Activated CD8-positive, alpha-beta T cell treated with anti-CD3 and anti-CD28 coated beads, Interleukin-2, amount 10 ng/mL, durations not matched to agents 7 days and 5 days (primary cell): ENCODE measurements around the gene SPINK5. TPM values are rescaled to one million over a fixed set of nuclear protein-coding genes. Genes with fewer than 3 reads are reported as not detected.

ENCODE experiments used
- ATAC-seq: fragments of 150-1000 bp; cut with Tn5 transposase; one replicate; pipeline ENCODE4 v1.10.0; 2021; ENCODE audit warnings: moderate library complexity
- CTCF ChIA-PET: fragments of 350-600 bp; sonication (Branson Sonifier 250); formaldehyde crosslinking; loops from one replicate; lab custom pipeline; 2021; ENCODE audit warnings: antibody characterized with exemption; lab: Charles Lee
- POLR2A ChIA-PET: fragments of 350-600 bp; sonication (Branson Sonifier 250); formaldehyde crosslinking; loops from one replicate; lab custom pipeline; 2021; ENCODE audit warnings: antibody characterized with exemption; lab: Charles Lee
- DNase-seq: peaks from one replicate; pipeline ENCODE4 v3.0.0-alpha.2; 2020
- H3K27ac Mint-ChIP-seq: one replicate; pipeline ENCODE4 v1.8.0; 2021; ENCODE audit warnings: mild to moderate bottlenecking, mixed read lengths
- H3K27me3 Mint-ChIP-seq: one replicate; pipeline ENCODE4 v1.8.0; 2021; ENCODE audit warnings: low read depth, mixed read lengths
- H3K36me3 Mint-ChIP-seq: one replicate; pipeline ENCODE4 v1.8.0; 2021; ENCODE audit warnings: low read depth, mixed read lengths
- H3K4me1 Mint-ChIP-seq: one replicate; pipeline ENCODE4 v1.8.0; 2021; ENCODE audit warnings: low read depth, mixed read lengths
- H3K4me3 Mint-ChIP-seq: one replicate; pipeline ENCODE4 v1.8.0; 2021; ENCODE audit warnings: mild to moderate bottlenecking, mixed read lengths
- H3K9me3 Mint-ChIP-seq: one replicate; pipeline ENCODE4 v1.8.0; 2022; ENCODE audit warnings: mixed read lengths; ENCODE audit not compliant: insufficient read depth
- total RNA-seq, 2 experiments: library from RNA; stranded (reverse); gene quantifications; one replicate each; pipeline ENCODE4 v1.2.3, GENCODE V29; 2021

SPINK5 gene
- total RNA-seq, 2 experiments from 2014 or later, result not detected

GRCh38 chr5:148162038-148162437, 98.3 kb downstream of the SPINK5 start:
- Mint-ChIP-seq H3K27me3 (peaks cover 4% of the 10 kb centered on the region), H3K27ac (no peak overlapping the region), H3K36me3 (no peaks in the 10 kb centered on the region), H3K4me3 (no peak overlapping the region), H3K4me1 (no peaks in the 10 kb centered on the region), H3K9me3 (no peaks in the 10 kb centered on the region)
- DNase-seq (no peak), ATAC-seq (no peak)
- CTCF ChIA-PET, result no interaction called here
- POLR2A ChIA-PET, result no interaction called here

GRCh38 chr5:148163345-148163744, 99.6 kb downstream of the SPINK5 start:
- DNase-seq, result no peak
- Mint-ChIP-seq H3K36me3 (no peaks in the 10 kb centered on the region), H3K9me3 (no peaks in the 10 kb centered on the region), H3K27ac (no peak overlapping the region), H3K27me3 (peaks cover 4% of the 10 kb centered on the region), H3K4me3 (no peak overlapping the region), H3K4me1 (no peaks in the 10 kb centered on the region)
- no peak for ATAC-seq
- CTCF ChIA-PET, result no interaction called here
- POLR2A ChIA-PET, result no interaction called here

- no peak for ATAC-seq
- Mint-ChIP-seq H3K4me1 (no peaks in the 10 kb centered on the region), H3K27me3 (peaks cover 4% of the 10 kb centered on the region), H3K4me3 (no peak overlapping the region), H3K27ac (no peak overlapping the region), H3K9me3 (no peaks in the 10 kb centered on the region), H3K36me3 (no peaks in the 10 kb centered on the region)
- ChIA-PET POLR2A (no interaction called here), CTCF (no interaction called here)
- DNase-seq, result no peak
Observed at GRCh38 chr5:148166550-148167283, 102.9 kb downstream of the SPINK5 start.

- CTCF ChIA-PET, result no interaction called here
- Mint-ChIP-seq H3K36me3 (no peaks in the 10 kb centered on the region), H3K27ac (no peak within 1 kb of the TSS), H3K4me3 (no peak within 1 kb of the TSS), H3K27me3 (peaks cover 4% of the 10 kb centered on the region), H3K4me1 (no peaks in the 10 kb centered on the region), H3K9me3 (no peaks in the 10 kb centered on the region)
- DNase-seq (no peak), ATAC-seq (no peak)
- POLR2A ChIA-PET, result no interaction called here
Observed at GRCh38 chr5:148168246-148168645, 104.5 kb downstream of the SPINK5 start, which contains the start of gene SPINK14. Gene SPINK14 (plus strand): TSS chr5:148168546. CDS start chr5:148169733, 1,187 bp downstream.

- Mint-ChIP-seq H3K4me1 (no peaks in the 10 kb centered on the region), H3K36me3 (no peaks in the 10 kb centered on the region), H3K27ac (no peak overlapping the region), H3K4me3 (no peak overlapping the region), H3K9me3 (no peaks in the 10 kb centered on the region), H3K27me3 (peaks cover 7% of the 10 kb centered on the region)
- DNase-seq (no peak), ATAC-seq (no peak)
- CTCF ChIA-PET, result interaction anchor here (1.8 kb wide), 1 partner anchor 558 kb away, joined by 7 read pairs; no protein-coding TSS in a partner anchor
- POLR2A ChIA-PET, result no interaction called here
Observed at GRCh38 chr5:148172377-148172776, 108.6 kb downstream of the SPINK5 start.

- peaks cover 7% of the 10 kb centered on the region for H3K27me3 Mint-ChIP-seq
- POLR2A ChIA-PET, result no interaction called here
- no peak overlapping the region for H3K27ac Mint-ChIP-seq
- ATAC-seq, result no peak
- H3K9me3 Mint-ChIP-seq, result no peaks in the 10 kb centered on the region
- DNase-seq, result no peak
- H3K4me1 Mint-ChIP-seq, result no peaks in the 10 kb centered on the region
- CTCF ChIA-PET, result no interaction called here
- H3K4me3 Mint-ChIP-seq, result no peak overlapping the region
- H3K36me3 Mint-ChIP-seq, result no peaks in the 10 kb centered on the region
Observed at GRCh38 chr5:148176480-148176879, 112.7 kb downstream of the SPINK5 start.

- POLR2A ChIA-PET, result no interaction called here
- Mint-ChIP-seq H3K4me1 (no peaks in the 10 kb centered on the region), H3K4me3 (no peak overlapping the region), H3K27ac (no peak overlapping the region), H3K36me3 (no peaks in the 10 kb centered on the region), H3K9me3 (no peaks in the 10 kb centered on the region), H3K27me3 (peaks cover 7% of the 10 kb centered on the region)
- CTCF ChIA-PET, result no interaction called here
- ATAC-seq (no peak), DNase-seq (no peak)
Observed at GRCh38 chr5:148177207-148177606, 113.4 kb downstream of the SPINK5 start.

GRCh38 chr5:148179234-148179824, 115.5 kb downstream of the SPINK5 start:
- Mint-ChIP-seq H3K36me3 (no peaks in the 10 kb centered on the region), H3K4me3 (no peak overlapping the region), H3K9me3 (no peaks in the 10 kb centered on the region), H3K27me3 (peaks cover 9% of the 10 kb centered on the region), H3K27ac (no peak overlapping the region), H3K4me1 (no peaks in the 10 kb centered on the region)
- ChIA-PET CTCF (interaction anchor here (0.7 to 2.8 kb wide), 5 partner anchors 10 to 552 kb away, joined by 3 to 27 read pairs (median 3); no protein-coding TSS in a partner anchor), POLR2A (interaction anchor here (0.6 kb wide), 1 partner anchor 311 kb away, joined by 3 read pairs; no protein-coding TSS in a partner anchor)
- DNase-seq, result peak; percentile 25
- ATAC-seq, result no peak

GRCh38 chr5:148186248-148187003, 122.6 kb downstream of the SPINK5 start:
- Mint-ChIP-seq H3K36me3 (no peaks in the 10 kb centered on the region), H3K9me3 (no peaks in the 10 kb centered on the region), H3K27me3 (peaks cover 4% of the 10 kb centered on the region), H3K4me3 (no peak overlapping the region), H3K4me1 (no peaks in the 10 kb centered on the region), H3K27ac (no peak overlapping the region)
- ChIA-PET POLR2A (no interaction called here), CTCF (interaction anchor here (1.5 to 2.0 kb wide), 2 partner anchors 544 to 546 kb away, joined by 4 to 7 read pairs; no protein-coding TSS in a partner anchor)
- ATAC-seq (no peak), DNase-seq (no peak)

Other genes with a start within 250 kb of the SPINK5 start
- gene SPINK1, start 232.3 kb upstream of the SPINK5 start, total RNA-seq, result not detected
- not detected for gene SCGB3A2, start 185.3 kb upstream of the SPINK5 start, total RNA-seq
- gene C5orf46, start 157.4 kb upstream of the SPINK5 start, total RNA-seq, result not detected
- gene SPINK14, start 104.6 kb downstream of the SPINK5 start, total RNA-seq, result not detected
- gene SPINK6, start 139.1 kb downstream of the SPINK5 start, total RNA-seq, result not detected
- gene MARCOL, start 174.5 kb downstream of the SPINK5 start, total RNA-seq, result not detected
- not detected for gene SPINK13, start 204.8 kb downstream of the SPINK5 start, total RNA-seq
- gene SPINK7, start 248.4 kb downstream of the SPINK5 start, total RNA-seq, result not detected